Esophagus muscularis mucosa (tissue), 4 donors: ENCODE results near the gene FAM20A. TPM values are rescaled to one million over a fixed set of nuclear protein-coding genes. Genes with fewer than 3 reads are reported as not detected.

ENCODE experiments used
- DNase-seq: peaks from one replicate; pipeline ENCODE4 v3.0.0-alpha.2; 2017; ENCODE audit errors: extremely low spot score
- H3K27ac ChIP-seq, 4 donors: fragments of 200-600 bp; sonication (generic); replicated peaks in 1 of 4; 1 replicate in 3 of 4; 2 replicates in 1 of 4; pipeline ENCODE4 v1.5.1; 2016 to 2019; ENCODE audit warnings: mild to moderate bottlenecking in 1 of 4
- H3K27me3 ChIP-seq, 4 donors: fragments of 200-600 bp; sonication (generic); one replicate each; pipeline versions ENCODE4 v1.5.1 to v1.6.0; 2016 to 2019
- H3K36me3 ChIP-seq, 4 donors: fragments of 200-600 bp; sonication (generic); one replicate each; pipeline ENCODE4 v1.5.1; 2016 to 2019
- H3K4me1 ChIP-seq, 4 donors: fragments of 200-600 bp; sonication (generic); one replicate each; pipeline ENCODE4 v1.5.1; 2016 to 2019
- H3K4me3 ChIP-seq, 4 donors: fragments of 200-600 bp; sonication (generic); 1 replicate in 2 of 4; 2 replicates in 2 of 4; pipeline ENCODE4 v1.5.1; 2016 to 2019; ENCODE audit warnings: mild to moderate bottlenecking in 4 of 4, moderate library complexity in 1 of 4
- H3K9me3 ChIP-seq, 4 donors: fragments of 200-600 bp; sonication (generic); 1 replicate in 3 of 4; 2 replicates in 1 of 4; pipeline ENCODE4 v1.5.1; 2016 to 2019
- CTCF ChIP-seq, 3 experiments: fragments of 200-600 bp in 2 of 3; fragments of 450-650 bp in 1 of 3; sonication (generic) in 2 of 3; IDR thresholded peaks; one replicate each; pipeline ENCODE4 v1.5.1; 2017 to 2019; ENCODE audit warnings: antibody characterized with exemption in 3 of 3, mild to moderate bottlenecking in 2 of 3, moderate library complexity in 1 of 3
- EP300 ChIP-seq: sonication (generic); formaldehyde crosslinking; IDR thresholded peaks from one replicate; pipeline ENCODE4 v1.6.1; 2017; ENCODE audit warnings: antibody characterized with exemption
- POLR2A ChIP-seq: fragments of 450-650 bp; IDR thresholded peaks from one replicate; pipeline ENCODE4 v1.6.1; 2017; ENCODE audit warnings: antibody characterized with exemption, moderate library complexity, mild to moderate bottlenecking, low read depth
- POLR2AphosphoS5 ChIP-seq, 2 donors: sonication (generic); formaldehyde crosslinking; IDR thresholded peaks; one replicate each; pipeline ENCODE4 v1.6.1; 2017; ENCODE audit warnings: antibody characterized with exemption in 2 of 2
- WGBS: methylation state at CpG from one replicate; pipeline ENCODE4 v1.1.5; 2018; 5-methylcytosine and 5-hydroxymethylcytosine counted together
- intact Hi-C: fragments of 100-400 bp; cut with DNase I; formaldehyde crosslinking; loops from one replicate; pipeline ENCODE4 v1.15.1; 2023
- total RNA-seq, 4 donors: library from RNA; depleted of rRNA; stranded (reverse); fragments of >200 nt; gene quantifications; one replicate each; pipeline versions ENCODE4 v1.1.0 to v1.2.1, GENCODE V29; 2016

The FAM20A gene
- total RNA-seq, 4 donors from 2014 or later: 1.7 to 21.2 (median 3.2) TPM

- Histone ChIP-seq H3K36me3 (no peaks in the 10 kb centered on the region), H3K4me3 (no peak overlapping the region), H3K27ac (no peak overlapping the region), H3K4me1 (peaks cover 6 to 8% (median 7%) of the 10 kb centered on the region in 4 donors), H3K27me3 (no peaks in the 10 kb centered on the region), H3K9me3 (no peaks in the 10 kb centered on the region)
- intact Hi-C loops: no loop called here
- 87% methylated on average over 3 of the region's 3 CpGs for WGBS
- TF ChIP-seq CTCF (IDR thresholded peaks at IDR 0.05): no peak
- no peak for TF ChIP-seq POLR2AphosphoS5 (IDR thresholded peaks at IDR 0.05)
- no peak for TF ChIP-seq EP300
- no peak for TF ChIP-seq POLR2A
- DNase-seq: no peak
Measured at GRCh38 chr17:68507576-68507975, 93.6 kb downstream of the FAM20A start.

GRCh38 chr17:68505951-68506350, 95.2 kb downstream of the FAM20A start:
- no peaks in the 10 kb centered on the region for H3K36me3 ChIP-seq
- DNase-seq: no peak
- H3K4me1 ChIP-seq: peaks cover under 1 to 3% (median under 1%) of the 10 kb centered on the region in 4 donors
- H3K4me3 ChIP-seq: no peak overlapping the region
- H3K9me3 ChIP-seq: no peaks in the 10 kb centered on the region
- TF ChIP-seq POLR2A: no peak
- no peak overlapping the region for H3K27ac ChIP-seq
- intact Hi-C loops: no loop called here
- H3K27me3 ChIP-seq: peaks cover 0 to 5% (median 0%) of the 10 kb centered on the region in 4 donors
- 90% methylated on average over 1 of the region's 1 CpG for WGBS

GRCh38 chr17:68501074-68501473, 100.1 kb downstream of the FAM20A start:
- H3K4me1 ChIP-seq: peaks cover 0 to 7% (median 0%) of the 10 kb centered on the region in 4 donors
- H3K27me3 ChIP-seq: peaks cover 0 to 11% (median 0%) of the 10 kb centered on the region in 4 donors
- H3K27ac ChIP-seq: no peak overlapping the region
- no peak overlapping the region for H3K4me3 ChIP-seq
- H3K36me3 ChIP-seq: no peaks in the 10 kb centered on the region
- TF ChIP-seq EP300: no peak
- 51% methylated on average over 3 of the region's 3 CpGs for WGBS
- DNase-seq: no peak
- intact Hi-C loops: no loop called here
- H3K9me3 ChIP-seq: no peaks in the 10 kb centered on the region

- intact Hi-C loops: no loop called here
- H3K4me1 ChIP-seq: peaks cover 0 to 7% (median 0%) of the 10 kb centered on the region in 4 donors
- no peaks in the 10 kb centered on the region for H3K36me3 ChIP-seq
- no peak overlapping the region for H3K27ac ChIP-seq
- no peaks in the 10 kb centered on the region for H3K9me3 ChIP-seq
- no peak for TF ChIP-seq POLR2AphosphoS5 (IDR thresholded peaks at IDR 0.05)
- no peak for TF ChIP-seq POLR2A
- 85% methylated on average over 5 of the region's 5 CpGs for WGBS
- no peak overlapping the region for H3K4me3 ChIP-seq
- no peak for DNase-seq
- peaks cover 0 to 11% (median 0%) of the 10 kb centered on the region in 4 donors for H3K27me3 ChIP-seq
Measured at GRCh38 chr17:68499587-68499986, 101.6 kb downstream of the FAM20A start.

- intact Hi-C loops: no loop called here
- Histone ChIP-seq H3K4me3 (no peak overlapping the region), H3K9me3 (no peaks in the 10 kb centered on the region), H3K27me3 (peaks cover 0 to 11% (median 0%) of the 10 kb centered on the region in 4 donors), H3K27ac (peak overlapping the region in 2 of 4 donors; percentile 26 to 49), H3K4me1 (peaks cover under 1 to 8% (median under 1%) of the 10 kb centered on the region in 4 donors), H3K36me3 (no peaks in the 10 kb centered on the region)
- 61% methylated on average over 7 of the region's 7 CpGs for WGBS
- TF ChIP-seq CTCF (IDR thresholded peaks at IDR 0.05): no peak
- no peak for TF ChIP-seq POLR2AphosphoS5 (IDR thresholded peaks at IDR 0.05)
- TF ChIP-seq EP300: no peak
- TF ChIP-seq POLR2A: no peak
- no peak for DNase-seq
Measured at GRCh38 chr17:68498479-68499326, 102.5 kb downstream of the FAM20A start.

- Histone ChIP-seq H3K4me3 (no peak overlapping the region), H3K36me3 (no peaks in the 10 kb centered on the region), H3K27ac (peak overlapping the region in 2 of 4 donors; percentile 26 to 49), H3K4me1 (peaks cover 8 to 16% (median 9%) of the 10 kb centered on the region in 4 donors), H3K27me3 (peaks cover 0 to 11% (median 0%) of the 10 kb centered on the region in 4 donors), H3K9me3 (no peaks in the 10 kb centered on the region)
- intact Hi-C loops: no loop called here
- TF ChIP-seq POLR2A (no peak), EP300 (no peak), POLR2AphosphoS5 (IDR thresholded peaks at IDR 0.05) (no peak), CTCF (IDR thresholded peaks at IDR 0.05) (no peak)
- 19% methylated on average over 3 of the region's 3 CpGs for WGBS
- no peak for DNase-seq
Measured at GRCh38 chr17:68497885-68498319, 103.3 kb downstream of the FAM20A start.
